ENCODE data around the gene LPP.

LPP gene

DNA sequence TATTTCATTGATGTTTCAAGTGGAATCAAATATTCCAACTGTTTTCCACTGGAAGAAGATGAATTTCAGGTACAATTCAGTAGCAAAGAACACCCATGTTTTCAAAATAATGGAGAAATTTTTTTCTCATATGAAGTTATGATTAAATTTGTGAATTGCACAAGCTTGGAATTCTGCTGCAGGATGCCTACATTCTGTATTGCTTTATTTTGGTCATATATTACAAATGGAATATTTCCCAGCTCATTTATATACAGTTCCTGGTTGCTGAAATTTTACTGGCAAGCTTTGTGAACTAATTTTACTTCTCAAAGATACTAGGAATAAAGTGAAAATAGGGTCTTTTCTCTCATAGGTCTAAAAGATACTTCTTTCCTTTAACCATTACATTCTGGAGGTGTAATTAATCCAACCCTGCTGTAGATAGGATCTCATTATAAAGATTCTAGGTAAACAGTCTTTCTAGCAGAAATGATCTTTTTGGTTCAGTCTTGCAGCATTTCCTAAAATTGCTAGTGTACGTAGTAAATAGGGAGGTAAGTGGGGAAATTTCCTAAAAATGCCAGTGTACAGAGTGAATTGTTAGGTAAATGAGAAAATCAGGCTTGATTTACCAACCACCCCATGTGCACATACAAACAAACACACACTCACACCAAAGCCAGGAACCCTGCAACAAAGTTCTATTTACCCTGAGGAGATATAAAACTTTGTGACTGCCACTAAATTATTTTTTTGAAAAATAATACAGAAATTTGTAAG lies 624.3 kb downstream of the LPP start:
- DNase-seq: no peak

DNA sequence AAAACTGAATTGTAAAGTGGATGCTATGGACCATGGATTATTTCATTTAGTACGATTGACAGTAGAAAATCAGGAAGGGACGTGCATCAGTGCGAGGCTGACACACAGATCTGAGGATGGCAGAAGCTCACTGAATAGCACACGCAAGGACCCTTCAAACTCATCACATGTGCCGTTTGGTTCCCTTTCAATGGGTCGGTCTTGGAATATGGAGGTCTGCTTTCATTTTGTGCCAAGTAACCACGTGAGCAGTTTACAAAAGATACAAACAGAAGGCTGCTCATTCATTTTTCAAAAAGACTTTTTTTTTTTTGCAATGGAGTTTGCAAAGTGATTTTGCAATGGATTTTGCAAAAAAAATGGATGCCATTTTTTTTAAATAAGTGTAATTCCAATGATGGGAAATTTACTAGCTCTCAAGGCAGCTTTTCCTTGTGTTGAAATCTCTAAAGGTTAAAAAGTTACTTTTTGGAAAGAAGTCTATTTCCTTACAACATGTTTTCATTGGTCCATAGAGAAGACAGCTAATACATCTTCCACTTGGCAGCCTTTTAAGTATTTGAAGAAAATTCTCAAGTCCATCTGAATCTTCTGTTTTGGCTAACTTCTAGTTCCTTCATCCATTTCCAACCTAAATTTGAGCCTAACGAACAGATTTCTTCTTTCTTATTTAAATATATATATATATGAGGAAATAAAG lies 625.5 kb downstream of the LPP start:
- peak; percentile 33 for DNase-seq

DNA sequence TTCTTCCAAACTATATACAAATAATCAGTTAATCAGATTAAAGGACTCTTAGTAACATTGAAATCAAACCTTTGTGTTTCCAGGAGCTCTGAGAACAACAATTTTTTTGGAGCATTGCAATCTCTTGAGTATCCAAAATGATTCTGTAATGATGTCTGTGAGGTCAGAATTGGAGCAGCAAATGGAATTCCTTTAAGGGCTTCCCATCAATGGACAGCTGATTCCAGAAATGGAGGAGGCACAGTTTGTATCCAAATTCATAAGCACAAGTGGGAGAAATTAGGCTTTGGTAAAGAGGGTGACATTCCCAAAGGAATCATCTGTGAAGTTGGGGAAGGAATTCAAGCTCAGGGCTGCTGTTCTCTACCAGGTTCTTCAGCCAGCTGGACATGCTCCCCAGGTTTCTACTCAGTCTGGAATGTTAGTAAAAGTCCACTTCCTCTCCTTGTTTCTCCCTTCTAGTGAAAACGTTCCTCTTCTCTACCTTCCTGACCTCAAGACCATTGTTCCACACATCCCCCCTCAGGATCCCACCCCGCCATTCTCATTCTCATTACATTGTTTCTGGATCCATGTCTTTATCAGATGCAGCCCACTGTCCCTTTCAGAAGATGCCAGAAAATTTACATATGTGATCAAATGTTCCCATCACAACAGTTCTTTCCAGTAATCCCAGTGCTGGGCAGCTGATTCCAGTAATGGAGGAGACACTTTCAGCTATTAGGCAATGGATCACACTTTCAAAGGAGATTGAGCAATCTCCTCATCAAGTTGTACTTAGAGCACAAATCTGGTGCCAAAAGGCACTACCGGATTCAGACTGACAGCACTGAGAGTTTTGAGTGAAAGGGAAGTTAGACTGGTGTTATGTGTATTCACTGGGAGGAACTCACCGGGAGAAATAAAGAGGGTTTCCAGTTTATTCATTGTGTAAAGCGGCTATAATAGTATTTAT lies 626.5 kb downstream of the LPP start:
- DNase-seq: no peak

DNA sequence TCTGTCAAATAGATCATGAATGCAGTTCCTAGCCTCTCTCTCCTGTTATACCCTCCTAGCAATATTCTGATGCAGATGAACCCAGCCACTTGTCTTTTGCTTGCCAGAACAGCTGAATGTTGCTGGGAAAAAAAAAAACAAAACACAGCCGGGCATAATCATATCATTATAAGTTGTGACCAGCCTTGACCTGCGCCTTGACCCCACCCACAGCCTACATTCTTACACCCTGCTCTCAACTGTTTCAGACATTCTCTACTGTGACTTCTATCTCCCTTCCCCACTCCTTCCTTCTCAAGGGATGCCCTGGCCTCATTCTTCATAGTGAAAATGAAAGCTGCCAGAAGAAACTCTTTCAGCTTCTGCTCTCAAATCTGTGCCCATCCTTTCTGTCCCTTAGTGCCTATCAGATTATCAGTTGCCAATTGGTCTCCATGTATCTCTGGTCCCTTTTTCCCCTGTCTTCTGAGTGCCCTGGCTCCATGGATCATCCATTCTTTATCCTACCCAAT lies 628.7 kb downstream of the LPP start:
- DNase-seq: no peak

DNA sequence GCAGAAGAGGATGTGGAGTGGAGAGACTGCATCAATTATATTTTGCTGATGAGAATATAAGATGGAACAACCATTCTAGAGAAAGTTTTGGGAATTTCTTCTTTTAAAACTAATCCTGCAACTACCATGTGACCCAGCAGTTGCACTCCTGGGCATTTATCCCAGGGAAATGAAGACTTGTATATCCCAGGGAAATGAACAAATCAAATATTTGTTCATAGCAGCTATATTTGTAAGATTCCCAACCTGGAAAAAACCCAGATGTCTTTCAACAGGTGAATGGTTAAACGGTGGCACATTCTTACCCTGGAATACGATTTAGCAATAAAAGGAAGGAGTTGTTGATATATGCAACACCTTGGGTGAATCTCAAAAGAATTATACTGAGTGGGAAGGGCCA lies 632.5 kb downstream of the LPP start:
- DNase-seq: no peak

DNA sequence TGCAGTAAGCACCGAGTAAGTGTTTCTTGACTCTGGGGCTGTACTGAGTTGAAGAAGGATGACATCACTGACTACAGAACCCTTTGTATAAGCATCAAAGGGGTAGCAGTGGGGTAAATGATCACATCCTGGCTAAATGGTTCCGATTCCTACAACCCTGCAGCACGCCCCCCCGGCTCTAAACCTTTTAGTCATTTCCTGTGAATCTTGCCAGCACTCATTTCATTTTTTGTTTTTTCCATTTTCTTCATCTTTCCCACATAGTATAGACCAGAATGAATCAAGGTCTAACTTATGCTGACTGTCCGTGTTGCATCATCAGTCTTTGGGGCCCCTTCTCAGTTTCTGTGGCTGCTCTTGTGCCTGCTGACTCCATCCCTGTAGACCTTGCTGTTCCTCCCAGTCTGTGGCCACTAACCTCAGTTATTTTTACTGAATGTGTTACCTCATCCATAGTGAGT lies 634.7 kb downstream of the LPP start:
- peak; percentile 97 for DNase-seq

DNA sequence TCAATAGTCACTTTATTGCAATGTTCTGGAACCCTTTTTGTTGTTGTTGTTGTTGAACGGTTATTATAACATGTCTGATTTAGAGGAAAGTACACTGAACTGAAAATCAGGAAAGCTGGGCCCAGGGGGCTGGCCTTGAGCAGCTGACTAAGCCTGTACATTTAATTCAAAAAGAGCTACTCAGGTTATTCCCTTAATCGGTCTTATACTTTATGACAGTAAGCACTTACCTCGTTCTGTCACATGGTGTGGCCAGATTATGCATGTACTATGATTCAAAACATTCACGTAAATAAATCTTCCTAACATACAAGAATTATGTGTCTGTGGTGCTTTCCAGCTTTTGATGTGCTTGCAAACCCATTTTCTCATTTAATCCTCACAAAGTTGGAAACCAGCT lies 635.3 kb downstream of the LPP start:
- DNase-seq: no peak

DNA sequence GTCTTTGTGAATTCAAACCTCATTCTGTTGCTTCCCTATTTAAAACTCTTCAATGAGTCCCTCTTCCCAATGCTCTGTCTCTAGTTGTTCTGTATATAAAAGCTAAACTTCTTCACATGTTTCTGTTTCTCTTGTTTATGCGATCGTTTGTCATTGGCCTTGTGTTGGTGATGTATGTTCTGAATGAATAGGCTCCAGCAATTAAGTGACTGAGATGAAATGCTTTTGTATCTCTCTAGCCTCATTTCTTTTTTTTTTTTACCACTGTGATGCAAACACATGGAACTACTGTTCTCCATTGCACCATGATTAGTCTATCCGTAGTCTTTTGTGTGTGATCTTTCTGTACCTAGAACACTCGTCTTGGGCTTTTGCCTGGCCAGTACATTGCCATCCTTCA lies 637.4 kb downstream of the LPP start:
- no peak for DNase-seq

DNA sequence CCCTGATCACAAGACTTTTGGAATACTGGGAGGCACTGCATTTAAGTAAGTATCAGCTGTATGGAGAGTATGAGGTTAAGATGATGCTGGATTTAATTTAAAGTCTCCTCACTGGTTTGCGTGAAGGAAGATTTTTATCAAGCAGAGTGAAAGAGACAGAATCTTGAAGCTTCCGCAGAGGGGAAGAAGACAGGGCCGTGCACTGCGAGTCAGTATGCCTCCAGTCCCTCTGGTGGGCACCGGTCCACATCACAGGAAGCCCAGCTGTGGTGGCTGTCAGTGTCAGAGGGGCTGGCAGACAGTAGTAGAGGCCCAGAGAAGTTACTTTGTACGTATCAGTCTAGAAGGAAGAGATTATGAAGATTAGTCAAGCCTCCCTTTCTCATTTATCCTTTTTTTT lies 638.8 kb downstream of the LPP start:
- DNase-seq: peak; percentile 50

DNA sequence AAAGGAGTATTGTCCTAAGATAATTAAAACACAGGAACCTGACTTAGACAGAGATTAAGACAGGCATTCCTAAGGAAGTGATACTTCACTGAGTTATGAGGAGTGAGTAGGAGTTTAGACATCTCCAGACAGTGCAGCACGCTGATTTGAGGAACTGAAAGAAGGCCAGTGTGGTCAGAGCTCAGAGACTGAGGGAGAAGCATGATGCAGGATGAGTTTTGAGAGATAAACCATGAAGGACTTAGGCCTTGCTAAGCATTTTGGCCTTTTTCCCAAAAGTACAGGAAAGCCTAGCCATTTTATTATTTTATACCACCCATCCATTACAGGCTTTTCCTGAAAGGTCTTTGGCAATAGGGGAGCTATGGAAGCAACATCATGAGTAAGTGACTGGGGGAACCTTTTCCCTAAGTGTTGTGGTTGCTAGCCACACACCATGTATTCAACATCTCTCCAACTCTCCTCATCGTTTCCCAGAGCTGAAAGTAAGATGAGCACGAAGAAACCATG lies 642.2 kb downstream of the LPP start:
- peak; percentile 99 for DNase-seq

DNA sequence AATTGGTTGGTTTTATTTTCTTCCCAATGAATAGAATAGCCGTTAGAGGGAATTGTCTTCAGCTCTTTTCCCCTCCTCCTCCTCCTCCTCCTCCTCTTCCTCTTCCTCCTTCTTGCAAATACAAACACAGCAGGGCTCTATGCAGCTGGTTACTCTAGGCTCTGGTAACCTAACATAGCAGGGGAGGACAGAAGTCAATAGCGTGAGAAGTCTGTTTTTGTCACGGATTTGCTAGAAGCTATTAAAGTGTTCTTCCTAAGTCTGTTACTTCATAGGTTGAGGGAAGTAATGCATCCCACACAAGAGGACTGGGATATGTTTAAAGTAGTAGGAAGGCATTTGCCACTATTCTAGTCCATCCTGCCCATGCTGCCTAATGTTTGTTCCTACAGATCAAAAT lies 643.1 kb downstream of the LPP start:
- no peak for DNase-seq

DNA sequence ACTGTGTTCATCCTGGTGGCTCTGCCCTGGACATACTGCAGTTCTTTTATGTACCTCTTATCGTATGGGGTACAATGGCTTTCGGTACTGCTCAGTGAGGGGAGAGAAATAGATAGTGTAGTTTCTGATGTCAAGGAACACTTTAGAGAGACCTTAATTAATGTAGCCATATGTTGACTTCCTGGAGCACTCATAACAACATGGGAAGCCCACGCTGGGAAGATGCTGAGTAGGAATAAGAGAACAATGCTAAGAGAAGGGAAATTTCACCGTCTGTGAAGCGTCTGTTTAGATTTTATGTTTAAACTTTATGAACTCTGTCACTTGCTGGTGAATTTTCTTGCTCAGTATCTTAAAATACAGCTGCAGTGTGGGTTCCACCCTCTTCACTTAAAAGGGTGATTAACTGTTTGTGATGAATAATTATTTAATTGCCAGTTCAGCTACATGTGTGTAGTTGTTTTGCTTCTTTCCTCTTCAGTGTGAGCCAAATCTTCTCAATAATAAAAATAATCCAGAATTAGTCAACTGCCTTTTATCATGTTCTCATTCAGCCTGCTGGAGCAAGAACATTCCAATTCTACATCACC lies 644.7 kb downstream of the LPP start:
- no peak for DNase-seq

DNA sequence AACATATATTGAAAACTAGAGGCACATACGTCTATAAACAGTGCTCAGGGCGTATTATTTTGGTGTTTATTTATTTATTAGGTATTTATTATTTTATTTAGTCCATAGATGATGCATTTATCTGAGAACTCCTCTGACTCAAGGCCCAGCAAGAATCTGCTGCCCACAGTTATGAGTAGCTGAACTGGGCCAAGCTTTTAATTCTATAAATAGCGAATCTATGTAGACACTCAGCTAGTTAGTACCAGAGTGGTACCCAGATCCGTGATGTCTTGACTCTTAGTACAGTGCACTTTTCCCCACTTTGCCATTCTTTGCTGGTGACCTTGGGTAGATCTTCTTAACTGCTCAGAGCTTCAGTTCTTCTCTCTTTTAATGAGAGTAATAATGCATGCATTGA lies 647.4 kb downstream of the LPP start:
- no peak for DNase-seq

DNA sequence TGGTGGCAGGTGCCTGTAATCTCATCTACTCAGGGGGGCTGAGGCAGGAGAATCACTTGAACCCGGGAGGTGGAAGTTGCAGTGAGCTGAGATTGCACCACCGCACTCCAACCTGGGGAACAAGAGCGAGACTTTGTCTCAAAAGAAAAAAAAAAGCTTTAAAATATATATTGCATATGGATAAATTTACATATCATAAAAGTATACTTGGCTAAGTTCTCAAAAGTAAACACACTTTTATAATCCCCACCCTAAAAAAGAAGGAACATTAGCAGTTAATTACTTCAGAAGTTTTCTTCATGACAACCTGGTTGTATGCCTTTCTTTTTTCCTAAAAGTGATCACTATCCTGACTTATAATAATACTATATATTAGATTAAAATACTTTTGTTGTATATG lies 648.7 kb downstream of the LPP start:
- no peak for DNase-seq

DNA sequence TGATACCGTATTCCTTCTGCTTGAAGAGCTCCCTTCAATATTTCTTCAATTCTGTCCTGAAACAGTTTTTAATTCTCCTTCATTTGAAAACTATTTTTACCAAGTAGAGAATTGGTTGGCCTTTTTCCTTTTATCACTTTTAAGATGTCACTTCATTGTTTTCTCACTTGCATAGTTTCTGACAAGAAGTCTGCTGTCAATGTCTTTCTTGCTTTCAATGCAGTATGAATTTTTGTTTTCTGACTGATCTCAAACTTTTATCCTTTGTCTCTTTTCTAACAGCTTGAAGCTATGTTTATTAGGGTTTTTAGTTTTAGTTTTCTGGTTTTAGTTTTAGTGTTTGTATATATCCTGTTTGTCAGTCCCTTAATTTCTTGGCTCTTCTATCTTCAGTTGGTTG lies 653.0 kb downstream of the LPP start:
- no peak for DNase-seq

DNA sequence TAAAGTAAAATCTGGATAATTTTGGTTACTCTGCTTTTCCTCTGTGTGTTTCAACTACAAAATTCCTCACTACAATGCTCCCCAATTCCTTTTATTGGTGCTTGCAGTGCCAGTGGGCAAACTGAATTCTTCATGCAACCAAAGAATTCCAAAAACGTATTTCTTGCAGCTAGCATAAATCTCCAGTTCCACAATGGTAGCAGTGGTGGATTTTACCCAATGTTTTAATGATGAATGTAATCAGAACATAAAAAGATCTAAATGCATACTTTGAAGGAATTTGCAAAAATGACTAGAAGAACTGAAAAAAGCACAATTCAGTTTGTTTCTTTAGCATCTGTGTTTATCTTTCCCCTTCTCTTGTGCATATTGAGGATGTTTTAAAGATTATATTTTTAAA lies 658.2 kb downstream of the LPP start:
- DNase-seq: no peak

DNA sequence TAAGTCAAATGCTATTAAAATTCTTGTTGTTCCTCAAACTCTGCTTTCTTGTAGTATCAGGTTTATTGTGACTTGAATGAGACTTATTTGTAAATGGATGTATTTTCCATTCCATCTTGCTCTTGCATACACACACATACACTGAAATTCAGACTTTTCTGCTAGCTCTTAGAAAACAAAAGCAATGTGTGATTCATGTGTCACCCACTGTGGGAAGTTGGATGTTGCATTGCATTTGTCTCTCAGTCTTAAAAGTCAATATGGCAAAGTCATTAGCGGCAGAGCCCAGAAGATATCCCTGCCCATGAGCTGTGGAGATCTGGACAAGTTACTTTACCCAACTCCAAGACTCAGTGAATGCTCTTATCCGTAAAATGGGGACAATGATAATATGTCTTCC lies 660.6 kb downstream of the LPP start:
- no peak for DNase-seq

DNA sequence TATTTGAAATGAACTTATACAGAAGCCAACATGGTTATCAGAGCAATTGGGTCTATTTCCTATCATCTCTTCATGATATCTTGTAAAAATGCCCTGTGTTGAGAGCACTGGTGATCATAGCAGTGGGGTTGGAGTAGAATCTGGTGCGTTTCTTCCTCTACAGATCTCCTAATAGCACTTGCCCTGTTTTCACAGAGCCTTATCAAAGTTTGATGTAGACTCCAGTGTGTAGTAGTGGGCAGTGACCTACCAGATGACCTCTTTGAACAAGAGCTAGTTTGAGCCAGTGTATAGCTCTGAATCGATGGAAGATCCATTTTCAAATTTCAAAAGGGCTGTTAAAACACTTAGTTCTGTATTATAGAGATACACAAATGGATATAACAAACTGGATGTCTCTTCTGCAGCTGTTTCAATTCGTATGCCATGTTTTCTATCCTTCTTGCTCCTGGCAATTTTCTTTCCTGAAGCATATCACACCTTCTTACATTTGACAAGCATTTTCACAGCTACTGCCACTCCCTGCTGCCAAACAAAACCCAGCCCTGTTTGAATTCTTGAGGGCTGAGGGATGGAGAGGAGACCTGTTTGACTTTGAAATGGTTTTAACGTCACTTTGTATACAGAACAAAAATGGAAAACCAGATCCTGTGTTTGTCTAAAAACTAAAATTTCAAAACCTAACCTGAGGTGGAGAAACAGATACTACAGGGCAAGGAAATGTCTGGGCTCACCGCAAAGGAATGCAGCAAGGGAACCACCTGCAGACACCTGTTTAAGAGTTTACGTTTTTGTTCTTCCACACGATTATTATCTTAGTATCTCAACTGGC lies 663.4 kb downstream of the LPP start:
- DNase-seq: no peak

DNA sequence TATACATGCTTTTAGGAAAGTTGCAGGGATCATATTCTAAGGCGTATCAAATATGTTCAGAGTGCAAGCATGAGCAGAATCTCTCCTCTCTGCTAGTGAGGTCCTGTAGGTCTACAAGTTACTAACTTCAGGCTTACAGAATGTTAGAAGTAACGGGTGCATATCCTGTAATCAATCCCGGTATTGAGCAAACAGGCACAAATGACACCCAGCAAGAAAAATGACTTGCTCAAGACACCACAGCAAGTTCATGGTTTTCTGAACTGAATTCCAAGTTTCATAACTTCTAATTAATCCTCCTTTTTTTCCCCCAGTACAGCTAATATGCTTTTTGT lies 663.9 kb downstream of the LPP start:
- no peak for DNase-seq

DNA sequence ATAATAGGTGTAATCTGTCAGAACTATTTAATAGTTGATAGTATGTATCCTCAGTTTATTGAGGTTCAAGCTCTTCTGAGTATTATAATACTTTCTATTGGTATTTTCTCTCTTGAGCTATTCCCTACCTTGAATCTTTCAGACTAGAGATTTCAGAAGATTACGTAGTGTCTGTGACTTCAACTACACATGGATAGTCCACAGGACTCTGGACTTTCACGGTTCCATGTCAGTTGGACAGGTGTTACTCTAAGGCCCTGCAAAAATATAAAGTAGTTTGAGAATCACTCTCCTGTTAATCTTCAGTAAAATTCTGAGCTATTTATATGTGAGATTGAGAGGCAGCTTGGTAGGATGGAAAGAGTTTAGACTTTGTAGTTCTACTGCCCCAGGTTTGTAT lies 664.3 kb downstream of the LPP start:
- DNase-seq: no peak

DNA sequence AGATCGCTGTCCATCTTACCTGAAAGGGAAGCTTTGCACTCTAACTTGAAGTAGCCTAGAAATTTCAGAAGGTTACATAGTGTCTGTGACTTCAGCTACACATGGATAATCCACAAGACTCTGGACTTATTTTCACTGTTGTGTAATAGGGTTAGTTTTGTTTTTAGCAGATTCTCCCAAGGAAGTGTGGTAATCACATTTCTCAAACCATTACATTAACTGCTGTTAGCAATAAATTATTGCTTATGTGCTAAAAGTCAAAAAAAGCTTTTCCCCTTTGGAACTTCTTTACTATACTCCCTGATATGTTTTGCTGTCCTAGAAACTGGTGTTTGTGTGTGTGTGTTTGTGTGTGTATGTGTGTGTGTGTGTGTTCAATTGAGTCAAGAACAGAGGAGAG lies 666.0 kb downstream of the LPP start:
- peak; percentile 21 for DNase-seq

DNA sequence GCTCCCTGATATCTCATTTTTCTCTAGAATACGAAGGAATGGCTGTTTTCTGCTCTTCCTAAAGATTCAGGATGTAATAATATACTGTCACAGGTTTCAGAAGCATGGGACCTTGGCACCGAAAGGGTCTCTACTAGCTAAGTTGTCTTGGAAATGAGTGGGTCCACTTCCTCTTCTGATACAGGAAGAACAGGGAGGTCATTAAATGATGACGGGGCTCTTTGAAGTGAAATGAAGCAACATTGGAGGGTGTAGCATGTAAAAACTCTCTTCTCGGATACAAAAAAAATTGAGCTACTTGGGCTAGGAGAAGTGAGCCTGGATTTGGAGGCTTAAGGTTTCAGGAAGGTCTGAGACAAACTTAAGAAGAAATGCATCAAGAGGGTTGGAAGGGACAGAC lies 668.0 kb downstream of the LPP start:
- DNase-seq: no peak

All from fibroblast of upper back skin (primary cell).